Activated CD4-positive, CD25-positive, alpha-beta regulatory T cell treated with anti-CD3 and anti-CD28 coated beads, Interleukin-2, amount 50 U/mL, for 72 hours (primary cell): ENCODE results near the gene NOS3.

Experiments
- DNase-seq: peaks from one replicate; pipeline ENCODE4 v3.0.0; 2021

Gene NOS3

DNA sequence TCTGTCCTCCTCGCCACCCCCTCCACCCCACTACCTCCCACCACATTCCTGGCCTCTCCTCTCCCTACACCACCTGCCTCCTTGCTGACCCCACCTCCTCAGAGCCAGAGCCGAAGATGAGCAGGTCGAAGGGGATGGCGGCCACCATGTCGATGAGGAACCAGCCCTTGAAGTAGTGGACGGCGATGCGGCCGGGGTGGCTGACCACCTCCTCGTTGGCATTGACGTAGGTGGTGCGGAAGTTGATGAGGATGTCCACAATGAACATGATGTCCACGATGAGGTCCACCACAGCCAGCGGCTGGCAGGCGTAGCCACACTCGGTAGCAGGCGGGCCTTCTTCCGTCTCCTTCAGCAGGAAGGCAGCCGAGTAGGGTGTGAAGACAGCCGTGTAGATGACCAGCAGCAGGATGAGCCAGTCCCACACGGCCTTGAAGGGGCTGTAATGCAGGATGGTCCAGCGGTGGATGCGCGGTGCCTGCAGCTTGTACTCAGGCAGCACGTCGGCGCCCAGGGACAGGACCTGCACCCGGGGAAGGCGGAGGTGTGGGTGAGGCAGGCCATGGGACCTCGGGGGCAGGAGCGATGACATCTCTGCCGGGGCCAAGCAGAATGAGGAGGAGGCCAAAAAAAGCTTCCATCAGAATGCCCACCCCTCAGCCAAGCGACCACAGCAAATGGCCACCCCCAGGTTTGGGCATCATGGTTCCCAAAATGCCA, 38.3 kb upstream of the NOS3 start:
- no peak for DNase-seq

DNA sequence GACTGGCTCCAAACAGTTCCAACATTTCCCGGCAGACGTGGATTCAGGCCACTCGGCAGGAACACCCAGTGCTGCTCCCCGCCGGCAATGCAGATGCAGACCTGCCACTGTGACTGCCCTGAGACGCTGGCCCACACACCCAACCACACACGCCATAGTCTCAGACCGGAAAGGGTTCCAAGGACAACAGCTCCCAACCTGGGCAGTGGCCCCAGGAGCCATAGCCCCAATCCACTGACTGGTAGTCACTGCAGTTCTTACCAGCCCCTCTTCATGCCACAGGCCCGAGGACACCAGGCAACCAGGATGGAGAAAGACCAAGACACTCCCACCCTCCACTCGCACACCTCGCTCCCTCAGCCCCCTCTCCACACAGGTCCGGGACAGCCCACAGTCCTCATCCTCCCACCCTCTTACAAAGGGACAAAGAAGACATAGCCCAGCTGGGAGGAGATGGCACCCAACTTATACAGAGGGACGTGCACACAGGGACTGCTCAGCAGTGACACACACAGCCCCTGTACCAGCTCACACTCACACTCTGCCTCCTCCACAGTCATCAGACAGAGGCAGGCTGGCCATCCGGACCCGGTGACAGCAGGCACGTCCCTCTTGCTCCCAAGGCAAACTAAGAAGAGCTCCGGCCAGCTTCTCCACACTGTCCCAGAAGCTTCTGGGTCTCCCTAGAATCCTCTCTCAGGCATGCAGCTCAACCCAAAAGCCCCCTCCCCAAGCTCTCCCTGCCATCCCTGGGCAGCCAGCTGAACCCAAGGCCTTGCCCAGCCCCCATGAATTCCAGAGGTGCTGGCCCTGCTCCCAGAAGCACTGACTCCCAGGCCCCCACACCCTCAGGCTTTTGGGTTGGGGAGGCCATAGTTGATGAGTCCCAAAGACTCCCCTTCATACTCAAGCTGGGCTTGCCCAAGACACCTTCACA, 37.5 kb upstream of the NOS3 start:
- no peak for DNase-seq

DNA sequence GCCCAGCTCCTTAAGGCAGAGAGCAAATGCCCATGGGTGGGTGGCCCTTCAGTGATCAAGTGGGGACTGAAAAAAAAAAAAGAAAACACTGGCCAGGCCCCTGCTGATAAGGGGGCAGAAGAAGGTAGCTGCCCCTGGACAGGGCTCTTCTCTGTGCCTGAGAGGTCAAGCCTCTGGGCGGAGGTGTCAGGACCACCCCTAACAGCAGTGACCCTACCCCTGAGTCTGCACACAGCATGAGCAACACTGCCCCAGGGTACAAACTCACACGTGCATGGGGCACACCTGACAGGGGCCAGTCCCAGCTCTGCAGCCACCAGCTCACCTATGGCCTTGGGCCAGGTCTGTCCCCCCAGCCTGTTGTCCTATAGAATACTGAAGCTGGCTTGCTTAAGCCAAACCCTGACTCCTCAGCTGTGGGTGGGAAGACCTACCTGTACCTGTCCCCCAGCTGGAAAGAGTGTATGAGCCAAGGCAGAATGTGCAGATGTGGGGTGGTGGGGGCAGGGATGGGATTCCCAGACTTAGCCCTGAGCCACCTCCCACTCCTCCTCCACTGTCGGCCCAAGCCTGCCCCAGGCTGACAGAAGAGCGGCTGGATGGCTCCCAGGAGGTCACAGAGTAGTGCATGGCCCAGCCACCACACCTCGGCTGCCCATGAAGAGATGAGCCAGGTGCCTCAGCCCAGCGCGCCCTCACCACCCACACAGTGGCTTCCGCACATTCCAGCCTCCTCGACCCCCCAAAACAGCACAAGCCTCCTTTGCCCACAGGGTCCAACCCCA, 36.4 kb upstream of the NOS3 start:
- no peak for DNase-seq

DNA sequence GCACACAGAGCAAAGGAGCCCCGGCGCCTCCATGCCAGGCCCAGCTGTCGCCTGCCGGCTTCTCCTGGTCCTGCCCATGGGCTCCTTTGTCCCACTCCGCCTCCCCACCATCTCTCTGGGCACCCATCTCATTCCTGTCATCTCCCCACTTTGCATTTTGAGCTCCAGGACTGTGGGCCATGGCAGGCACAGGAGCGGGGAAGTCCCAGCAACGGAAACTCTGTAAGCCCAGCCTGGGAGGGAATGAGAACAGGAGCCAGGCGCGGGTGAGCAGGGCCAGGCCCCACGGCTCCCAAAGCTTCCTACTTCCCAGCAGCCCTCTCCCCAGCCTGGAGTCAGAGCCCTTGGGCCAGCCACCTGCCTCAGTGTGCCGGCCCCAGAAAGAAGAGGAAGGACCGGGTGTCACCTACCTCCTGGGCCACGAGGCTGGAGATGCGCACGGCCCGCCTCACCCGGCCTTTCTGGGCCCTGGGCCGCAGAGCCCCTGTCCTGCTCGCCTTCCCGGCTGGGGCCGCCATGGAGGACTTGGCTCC, 35.8 kb upstream of the NOS3 start:
- no peak for DNase-seq

DNA sequence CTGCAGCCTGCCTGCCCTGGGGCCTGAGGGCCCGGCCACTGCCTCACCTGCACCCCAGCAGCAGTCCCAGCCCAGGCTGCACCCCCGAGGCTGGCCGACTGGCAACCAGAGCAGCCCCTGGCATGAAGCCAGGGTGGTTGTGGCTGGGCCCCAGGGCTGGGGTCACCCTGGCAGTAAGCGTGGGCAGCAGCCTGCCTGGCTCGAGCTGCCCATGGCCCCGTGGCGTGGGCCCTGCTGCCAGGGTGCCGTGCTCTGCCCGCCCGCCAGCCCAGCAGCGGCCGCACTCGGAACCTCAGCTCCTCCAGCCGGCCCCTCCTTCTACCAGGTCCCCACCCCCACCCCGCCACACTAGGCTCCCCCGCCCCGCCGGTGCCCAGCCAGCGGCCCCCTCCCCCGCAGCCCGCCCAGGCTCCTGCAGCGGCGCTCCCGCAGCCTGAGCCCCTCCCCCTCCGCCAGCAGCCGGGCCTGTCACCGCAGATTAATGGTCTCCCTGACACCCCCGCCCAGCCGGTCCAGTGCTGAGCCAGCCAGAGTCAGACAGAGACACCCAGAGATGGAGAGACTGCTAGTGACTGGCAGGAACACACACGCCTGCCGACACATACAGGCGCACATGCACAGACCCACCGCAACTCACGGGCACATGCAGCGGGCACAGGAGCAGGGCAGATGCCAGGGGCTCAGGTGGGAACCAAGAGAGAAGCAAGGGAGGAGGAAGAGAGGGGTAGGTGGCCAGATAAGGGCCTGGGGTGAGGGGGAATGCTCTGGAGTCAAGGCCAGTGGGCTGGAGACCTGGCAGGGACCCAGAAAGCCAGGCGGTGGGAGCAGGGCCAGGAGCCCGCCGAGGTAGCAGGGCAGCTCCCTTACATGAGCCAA, 35.1 kb upstream of the NOS3 start:
- DNase-seq = no peak

DNA sequence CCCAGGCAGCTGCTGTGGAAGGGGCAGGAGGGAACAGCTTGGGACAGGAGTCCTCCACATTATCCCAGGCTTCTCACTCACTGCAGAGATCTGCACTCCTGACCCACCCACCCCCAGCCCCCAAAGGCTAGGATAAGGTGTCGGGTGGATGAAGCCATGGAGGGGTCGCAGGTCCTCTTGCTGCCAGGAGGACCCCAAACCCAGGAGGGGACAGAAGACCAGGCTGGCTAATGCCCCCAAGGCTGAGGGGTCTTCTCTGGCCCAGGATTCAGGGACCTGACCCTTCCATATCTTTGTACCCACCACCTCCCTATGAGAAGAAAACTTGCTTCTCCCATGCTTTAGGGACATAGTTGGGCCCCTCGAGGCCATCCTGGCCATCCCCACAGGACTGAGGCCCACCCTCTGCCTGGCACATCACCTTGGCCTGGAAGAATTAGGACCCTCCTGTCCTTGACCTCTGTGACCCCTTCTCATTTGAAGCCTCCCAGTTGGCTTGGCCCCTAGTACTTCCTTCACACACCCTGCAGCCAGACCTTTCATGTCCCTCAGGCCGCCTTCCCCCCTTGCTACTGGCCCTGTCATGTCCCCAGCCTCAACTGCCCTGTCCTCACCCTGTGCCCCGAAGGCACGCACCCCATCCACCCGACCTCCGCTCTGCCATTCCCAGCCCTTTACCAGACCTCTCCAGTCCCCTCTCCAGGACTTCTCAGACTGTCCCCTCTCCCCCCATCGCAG, 34.3 kb upstream of the NOS3 start:
- no peak for DNase-seq

DNA sequence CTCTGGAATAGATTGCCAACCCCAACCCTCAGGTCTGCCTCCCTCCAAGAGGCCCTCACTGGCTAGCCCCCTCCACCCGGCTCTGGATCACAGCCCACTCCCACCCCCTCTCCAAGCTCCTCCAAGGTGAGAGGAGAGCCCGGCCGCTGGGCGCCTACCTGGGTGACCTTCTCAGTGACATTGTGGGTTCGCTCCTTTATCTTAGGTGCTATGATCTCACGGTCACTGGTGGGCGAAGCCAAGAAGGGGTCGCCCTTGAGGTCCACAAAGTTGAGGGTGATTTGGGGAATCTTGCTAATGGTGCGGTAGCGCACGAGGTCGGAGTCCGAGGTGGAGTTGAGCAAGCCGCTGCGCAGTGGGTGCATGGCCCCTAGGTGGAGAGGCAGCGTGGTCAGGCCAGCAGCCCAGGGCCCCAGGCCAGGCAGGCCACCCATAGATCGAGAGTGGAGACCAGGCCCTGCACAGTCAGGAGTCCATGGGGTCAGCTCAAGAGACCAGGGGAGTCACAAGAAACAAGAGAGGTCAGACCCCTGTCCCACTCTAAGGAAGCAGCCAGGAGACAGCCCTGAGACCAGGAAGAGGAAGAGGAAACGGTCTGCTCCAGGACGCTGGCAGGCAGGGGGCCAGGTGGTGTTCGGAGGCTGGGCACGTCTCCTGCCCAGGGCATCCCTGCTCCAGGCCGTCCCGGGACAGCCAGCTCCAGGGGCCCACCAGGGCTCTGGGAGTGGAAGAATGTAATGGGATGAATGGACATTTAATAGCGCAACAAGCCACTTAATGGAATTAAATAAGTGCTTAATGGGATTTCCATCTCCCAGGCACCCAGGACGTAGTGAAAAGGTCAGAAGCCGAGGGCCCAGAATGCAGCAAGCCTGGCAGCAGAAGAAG, 33.4 kb upstream of the NOS3 start:
- DNase-seq = no peak

DNA sequence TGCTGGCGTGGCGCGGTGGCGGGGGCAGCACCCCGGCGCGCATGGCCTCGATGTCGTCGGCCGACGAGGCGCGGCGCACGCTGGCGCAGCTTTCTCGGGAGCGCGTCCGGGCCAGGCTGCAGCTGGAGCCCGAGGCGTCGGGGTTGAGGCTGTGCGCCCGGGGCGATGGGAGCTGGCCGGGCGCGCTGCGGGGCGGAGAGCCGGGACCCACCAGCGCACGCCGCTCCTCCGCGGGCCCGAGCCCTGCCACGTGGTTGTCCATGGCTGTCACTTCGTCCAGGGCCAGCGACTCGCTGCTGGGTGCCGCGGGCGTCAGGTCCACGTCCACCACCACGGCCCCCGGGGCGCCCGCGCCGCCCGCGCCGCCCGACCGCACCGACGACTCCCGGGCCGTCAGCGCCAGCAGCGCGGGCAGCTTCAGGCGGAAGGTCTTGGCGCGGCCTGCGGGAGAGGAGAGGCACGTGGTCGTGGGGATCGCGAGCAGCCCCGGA, 32.7 kb upstream of the NOS3 start:
- no peak for DNase-seq

DNA sequence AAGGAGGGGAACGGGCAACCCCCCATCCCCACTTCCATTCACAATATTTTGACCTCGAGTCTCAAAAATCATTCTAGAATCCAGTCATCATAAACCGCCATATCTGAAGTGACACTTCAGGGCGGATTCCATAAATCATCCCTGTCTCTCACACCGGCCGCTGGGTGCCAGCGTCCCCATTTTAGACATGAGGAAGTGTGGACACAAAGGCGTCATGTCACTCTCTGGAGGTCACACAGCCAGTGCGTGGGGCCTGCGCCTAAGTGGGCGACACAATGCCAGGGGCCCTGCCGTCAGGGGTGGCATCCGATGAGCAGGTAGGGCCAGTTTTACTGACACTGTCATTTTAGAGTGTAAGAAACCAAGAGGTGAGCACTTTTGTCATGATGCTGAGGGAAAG, 32.2 kb upstream of the NOS3 start:
- DNase-seq = no peak

DNA sequence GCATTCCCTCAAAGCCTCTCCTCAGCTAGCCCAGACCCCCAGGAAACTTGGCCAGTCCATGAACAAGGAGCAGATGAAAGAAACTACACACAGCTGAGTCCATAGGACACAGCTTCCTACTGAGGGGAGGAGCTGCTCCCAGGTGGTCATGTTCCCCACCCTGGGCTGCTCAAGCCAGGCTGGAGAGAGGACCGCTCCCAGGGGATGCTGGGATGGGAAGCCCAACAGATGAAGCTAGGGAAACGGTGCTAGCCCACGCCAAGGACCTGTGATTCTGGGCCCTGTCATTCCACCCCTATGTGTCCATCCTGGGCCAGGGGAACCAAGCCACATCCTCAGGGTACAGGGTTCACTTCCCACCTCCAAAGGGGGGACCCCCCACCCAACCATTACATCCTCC, 31.7 kb upstream of the NOS3 start:
- no peak for DNase-seq

DNA sequence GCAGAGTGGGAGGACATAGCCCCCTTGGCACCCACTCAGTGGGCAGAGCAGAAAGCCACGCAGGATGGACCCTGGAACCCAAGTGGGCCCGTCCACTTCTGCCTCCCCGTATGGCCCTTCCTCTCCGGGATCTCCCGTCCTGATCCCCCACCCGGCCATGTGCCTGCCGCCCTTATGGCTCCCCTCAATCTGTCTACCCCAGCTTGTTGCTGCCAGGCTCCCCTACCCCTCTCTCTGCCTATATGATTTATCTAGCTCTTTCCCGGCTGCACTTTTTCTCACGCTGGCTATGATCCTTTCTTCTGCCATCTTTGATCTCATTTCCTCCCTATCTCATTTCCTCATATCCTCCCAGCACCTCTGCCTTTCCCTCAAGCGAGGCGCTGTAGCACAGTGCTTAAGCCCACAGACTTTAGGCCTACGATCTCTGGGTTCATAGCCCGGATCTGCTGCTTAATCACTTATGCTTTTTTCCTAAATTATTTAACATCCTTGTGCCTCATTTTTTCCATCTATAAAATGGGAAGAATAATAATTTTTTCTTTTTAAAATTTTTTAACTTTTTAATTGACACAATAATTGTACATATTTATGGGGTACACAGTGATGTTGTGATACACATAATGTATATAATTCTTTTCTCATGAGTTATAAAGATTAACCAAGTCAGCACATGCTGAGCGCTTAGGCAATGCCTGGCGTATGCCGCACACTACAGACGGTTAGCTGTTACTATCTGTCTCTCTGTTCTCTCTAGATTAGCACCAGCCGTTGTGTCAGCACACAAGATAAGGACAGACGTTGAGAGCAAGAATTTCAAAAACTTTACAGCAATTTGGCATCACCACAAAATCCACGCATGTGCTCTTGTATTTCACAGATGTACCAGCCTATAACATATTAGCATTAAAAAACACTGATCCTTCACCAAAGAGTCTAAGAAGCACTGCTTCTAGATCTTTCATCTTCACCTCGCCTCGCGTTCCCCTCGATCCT, 30.8 kb upstream of the NOS3 start:
- DNase-seq = no peak

DNA sequence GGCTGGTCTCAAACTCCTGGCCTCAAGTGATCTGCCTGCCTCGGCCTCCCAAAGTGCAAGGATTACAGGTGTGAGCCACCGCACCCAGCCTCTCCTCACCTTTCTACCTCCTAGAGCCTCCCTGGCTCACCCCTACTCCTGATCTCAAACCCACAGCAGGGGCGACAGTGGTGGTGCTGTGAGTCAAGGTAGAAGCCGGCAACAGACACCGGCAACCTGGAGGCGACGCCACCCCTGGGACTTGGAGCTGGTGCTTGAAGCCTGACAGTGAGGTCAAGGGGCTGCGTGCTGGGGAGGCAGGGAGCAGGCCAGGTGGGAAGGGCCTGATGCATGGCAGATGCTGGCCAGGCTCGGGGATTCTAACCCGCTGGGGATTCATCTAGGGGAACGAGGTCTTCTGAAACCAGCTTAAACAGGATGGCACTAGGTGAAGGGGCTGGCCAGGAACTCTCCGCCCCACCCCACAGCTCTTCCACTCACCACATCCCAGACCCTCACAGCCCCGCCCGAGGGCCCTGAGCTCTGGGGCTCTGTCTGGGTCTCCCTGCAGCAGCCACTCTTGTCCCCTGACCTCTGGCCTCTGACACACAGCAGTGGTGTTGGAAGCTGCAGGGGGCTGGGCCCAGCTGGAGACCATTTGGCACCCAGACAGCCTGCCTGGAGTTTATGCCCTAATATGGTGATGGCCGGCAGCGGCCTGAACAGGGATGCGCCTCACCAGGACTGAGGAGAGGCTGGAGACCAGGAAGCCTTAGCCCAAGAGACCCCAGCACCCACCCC, 29.1 kb upstream of the NOS3 start:
- no peak for DNase-seq

DNA sequence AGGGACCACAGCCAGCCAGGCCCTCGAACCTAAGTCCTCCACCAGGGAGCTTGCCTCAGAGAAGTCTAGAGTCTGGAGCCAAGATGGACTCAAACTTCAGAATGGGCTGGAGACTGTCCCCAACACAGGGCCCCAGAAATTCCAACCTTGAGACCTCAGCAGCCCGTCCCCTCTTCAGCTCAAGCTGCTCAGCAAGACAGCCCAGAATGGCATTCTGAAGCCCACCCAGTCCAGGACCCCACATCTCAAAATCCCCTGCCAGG, 28.6 kb upstream of the NOS3 start:
- no peak for DNase-seq

DNA sequence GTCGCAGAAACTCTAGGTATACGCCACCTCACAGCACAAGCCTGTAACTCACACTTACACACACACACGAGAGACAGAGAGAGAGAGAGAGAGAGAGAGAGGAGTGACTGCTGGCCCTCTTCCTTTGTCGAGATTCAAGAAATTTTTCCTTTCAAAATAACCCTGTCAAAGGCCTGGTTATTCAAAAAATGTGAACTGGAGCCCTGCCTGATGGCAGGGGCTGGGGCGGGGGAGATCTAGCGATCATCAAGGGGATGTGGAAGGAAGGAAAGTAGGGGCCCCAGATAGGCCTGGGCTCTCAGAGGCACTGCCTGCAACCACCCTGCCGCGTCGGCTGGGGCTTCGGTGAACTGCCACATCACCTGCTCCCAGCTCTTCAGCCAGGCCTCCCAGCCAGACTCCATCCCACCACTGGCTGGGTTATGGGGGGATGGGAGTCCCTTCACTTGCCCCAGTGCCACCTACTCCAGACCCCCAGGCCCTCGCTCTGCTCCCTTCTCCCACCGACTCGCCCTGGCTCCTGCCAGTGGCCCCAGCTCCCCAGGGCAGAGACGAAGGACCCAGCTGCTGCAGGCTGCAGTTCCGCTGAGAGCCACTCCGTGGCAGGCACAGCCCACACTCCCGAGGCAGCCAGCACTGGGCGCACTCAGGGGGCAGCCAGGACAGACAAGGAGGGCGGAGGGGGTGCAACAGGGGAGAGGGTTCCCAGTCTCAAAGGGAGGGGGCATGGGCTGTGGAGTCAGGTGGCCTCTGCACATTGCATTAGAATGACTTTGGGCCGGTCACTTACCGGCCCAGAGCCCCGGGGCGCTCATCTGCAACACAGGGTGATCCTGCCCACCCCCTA, 28.0 kb upstream of the NOS3 start:
- no peak for DNase-seq

DNA sequence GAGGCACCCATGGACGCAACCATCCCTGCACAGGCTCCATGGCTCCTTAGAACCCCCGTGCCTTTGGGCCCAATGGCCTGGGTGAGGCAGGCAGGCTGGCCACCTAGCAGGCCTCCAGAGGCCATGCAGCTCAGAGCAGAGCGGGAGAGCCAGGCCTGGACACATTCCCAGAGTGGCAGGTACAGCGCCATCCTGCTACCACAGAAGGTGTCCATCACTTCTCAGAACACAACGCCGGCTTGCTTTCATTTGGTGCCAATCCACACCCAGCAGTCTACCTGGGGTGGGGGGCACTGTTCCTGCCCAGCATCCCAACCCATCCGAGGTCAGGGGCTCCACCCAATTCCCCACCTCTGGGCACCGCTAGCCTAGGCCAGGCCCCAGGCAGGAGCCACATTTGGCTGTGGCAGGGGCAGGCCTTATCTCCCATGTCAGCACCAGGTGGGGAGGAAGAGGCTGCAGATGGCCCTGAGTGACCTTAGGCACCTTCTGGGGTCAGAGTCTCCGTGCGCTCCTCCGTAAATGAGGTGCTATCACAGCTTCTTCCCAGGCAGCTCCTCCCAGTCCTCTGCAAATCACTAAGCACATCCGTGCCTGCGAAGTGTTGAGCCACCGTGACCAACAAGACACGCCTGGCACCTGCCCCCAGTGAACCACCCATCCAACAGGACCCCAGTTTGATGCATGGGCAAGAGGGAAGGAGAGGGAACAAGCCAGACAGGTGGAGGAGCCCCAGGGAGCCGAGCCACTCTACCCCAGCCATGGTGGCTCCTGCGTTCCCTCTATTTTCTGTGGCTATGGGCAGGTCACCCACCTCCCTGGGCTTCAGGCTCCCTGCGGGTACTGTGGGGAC, 26.9 kb upstream of the NOS3 start:
- no peak for DNase-seq

DNA sequence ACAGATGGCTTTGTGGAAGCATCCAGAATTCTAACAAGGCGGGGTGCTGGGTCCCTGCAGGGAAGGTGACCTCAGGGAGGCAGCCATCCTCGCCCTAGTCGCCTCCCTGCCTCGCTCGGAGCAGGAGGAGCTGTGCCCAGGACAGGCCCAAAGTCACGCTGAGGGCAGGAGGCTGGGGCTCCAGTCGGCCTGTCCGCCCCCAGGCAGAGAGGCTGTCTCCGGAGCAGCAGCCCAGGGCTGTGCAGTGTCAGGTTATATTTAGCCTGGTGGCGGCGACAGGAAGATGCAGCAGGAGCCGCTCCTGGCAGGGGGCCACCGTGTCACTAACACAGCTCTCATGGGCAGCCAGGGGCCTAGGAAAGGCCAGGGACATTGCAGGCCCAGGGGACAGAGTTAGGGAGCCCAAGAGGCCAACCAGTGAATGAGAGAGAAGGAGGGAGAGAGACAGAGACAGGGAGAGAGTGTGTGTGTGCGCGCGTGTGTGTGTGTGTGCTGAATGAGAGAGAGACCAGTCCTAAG, 26.2 kb upstream of the NOS3 start:
- DNase-seq = no peak
